Stomach (tissue), 9 donors: Measurements from ENCODE around the gene FMO4. TPM values are rescaled to one million over a fixed set of nuclear protein-coding genes. Genes with fewer than 3 reads are reported as not detected.
"Not testable (repeated sequence)": the region's sequence is repeated elsewhere in the genome, so short reads cannot be mapped to it uniquely, and the experiment has no call there.

Experiments used
- DNase-seq, 2 donors: peaks; one replicate each; pipeline versions ENCODE4 v3.0.0 to v3.0.0-alpha.2; 2013 to 2019
- H3K27ac ChIP-seq, 5 donors: fragments of 200-600 bp in 4 of 5; sonication (generic) in 4 of 5; one replicate each; pipeline ENCODE4 v1.5.1; 2013 to 2019; ENCODE audit warnings: mild to moderate bottlenecking in 1 of 5, moderate library complexity in 1 of 5
- H3K27me3 ChIP-seq, 3 donors: fragments of 200-600 bp; sonication (generic); one replicate each; pipeline ENCODE4 v1.5.1; 2017 to 2019; ENCODE audit warnings: mixed run types in 1 of 3
- H3K36me3 ChIP-seq, 4 donors: fragments of 200-600 bp; sonication (generic); 1 replicate in 3 of 4; 2 replicates in 1 of 4; pipeline ENCODE4 v1.5.1; 2016 to 2019
- H3K4me1 ChIP-seq, 4 donors: fragments of 200-600 bp; sonication (generic); one replicate each; pipeline ENCODE4 v1.5.1; 2016 to 2019
- H3K4me3 ChIP-seq, 4 donors: fragments of 200-600 bp; sonication (generic) in 3 of 4; one replicate each; pipeline ENCODE4 v1.5.1; 2016 to 2019; ENCODE audit warnings: mild to moderate bottlenecking in 1 of 4
- H3K9me3 ChIP-seq, 4 donors: fragments of 200-600 bp; sonication (generic); one replicate each; pipeline ENCODE4 v1.5.1; 2016 to 2019
- CTCF ChIP-seq, 7 experiments: fragments of 450-650 bp in 4 of 7; fragments of 200-600 bp in 3 of 7; sonication (generic) in 3 of 7; IDR thresholded peaks; one replicate each; pipeline ENCODE4 v1.5.1; 2016 to 2019; ENCODE audit warnings: antibody characterized with exemption in 7 of 7, control low read depth in 2 of 7, mild to moderate bottlenecking in 1 of 7
- EP300 ChIP-seq: sonication (generic); formaldehyde crosslinking; IDR thresholded peaks from one replicate; pipeline ENCODE4 v1.6.1; 2017; ENCODE audit warnings: antibody characterized with exemption
- POLR2A ChIP-seq, 4 donors: fragments of 450-650 bp; IDR thresholded peaks; one replicate each; pipeline ENCODE4 v1.6.1; 2016; ENCODE audit warnings: antibody characterized with exemption in 4 of 4, control low read depth in 2 of 4, mild to moderate bottlenecking in 1 of 4, moderate library complexity in 1 of 4
- POLR2AphosphoS5 ChIP-seq, 3 donors: sonication (generic); formaldehyde crosslinking; IDR thresholded peaks; one replicate each; pipeline ENCODE4 v1.6.1; 2016; ENCODE audit warnings: antibody characterized with exemption in 3 of 3
- WGBS, 5 donors: extraction: QIAGEN DNeasy Blood & Tissue Kit in 3 of 5; methylation state at CpG; one replicate each; pipeline versions ENCODE4 v1.1.5 to v1.1.7; 2013 to 2018; 5-methylcytosine and 5-hydroxymethylcytosine counted together
- intact Hi-C: fragments of 100-400 bp; cut with DNase I; formaldehyde crosslinking; loops from one replicate; pipeline ENCODE4 v1.15.1; 2023; ENCODE audit warnings: low total_unique reads
- polyA plus RNA-seq, 3 donors: library from polyadenylated mRNA; stranded (reverse); fragments of 200-250 nt; gene quantifications; one replicate each; pipeline ENCODE4 v1.2.3, GENCODE V29; 2013
- total RNA-seq, 5 donors: library from RNA; depleted of rRNA; stranded (reverse); fragments of >200 nt; gene quantifications; one replicate each; pipeline versions ENCODE4 v1.1.0 to v1.2.3, GENCODE V29; 2014 to 2016
- donor health status: healthy with polysubstance abuse.
- donor health status: Bipolar disorder and iron deficiency.
- donor health status: healthy.

The FMO4 gene
- total and polyA plus RNA-seq, 8 donors: 0.89 to 12.2 (median 3.8) TPM; not detected in 1

DNA sequence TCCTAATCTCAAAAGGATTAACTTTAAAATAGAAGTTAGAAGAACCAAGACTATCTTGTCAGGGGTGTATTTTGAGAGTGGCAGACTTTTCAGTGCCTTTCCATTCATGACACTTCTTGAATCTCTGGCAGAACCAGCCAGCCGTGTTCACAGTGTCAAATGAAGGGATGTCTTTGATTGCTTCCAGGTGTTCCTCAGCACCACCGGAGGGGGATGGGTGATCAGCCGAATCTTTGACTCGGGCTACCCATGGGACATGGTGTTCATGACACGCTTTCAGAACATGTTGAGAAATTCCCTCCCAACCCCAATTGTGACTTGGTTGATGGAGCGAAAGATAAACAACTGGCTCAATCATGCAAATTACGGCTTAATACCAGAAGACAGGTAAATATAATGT lies 33.4 kb upstream of the FMO4 start:
- no peak for TF ChIP-seq POLR2AphosphoS5 (IDR thresholded peaks at IDR 0.05)
- no peak for TF ChIP-seq EP300
- no peak for TF ChIP-seq POLR2A (IDR thresholded peaks at IDR 0.05)
- TF ChIP-seq CTCF (IDR thresholded peaks at IDR 0.05): no peak
- H3K27me3 ChIP-seq: no peaks in the 10 kb centered on the region
- DNase-seq: no peak
- no peak overlapping the region for H3K4me3 ChIP-seq
- H3K36me3 ChIP-seq: no peaks in the 10 kb centered on the region
- intact Hi-C loops: no loop called here
- 83 to 90% (median 87%) methylated on average over 7 of the region's 7 CpGs for WGBS, 5 donors
- H3K27ac ChIP-seq: no peak overlapping the region
- no peaks in the 10 kb centered on the region for H3K9me3 ChIP-seq
- H3K4me1 ChIP-seq: no peaks in the 10 kb centered on the region

DNA sequence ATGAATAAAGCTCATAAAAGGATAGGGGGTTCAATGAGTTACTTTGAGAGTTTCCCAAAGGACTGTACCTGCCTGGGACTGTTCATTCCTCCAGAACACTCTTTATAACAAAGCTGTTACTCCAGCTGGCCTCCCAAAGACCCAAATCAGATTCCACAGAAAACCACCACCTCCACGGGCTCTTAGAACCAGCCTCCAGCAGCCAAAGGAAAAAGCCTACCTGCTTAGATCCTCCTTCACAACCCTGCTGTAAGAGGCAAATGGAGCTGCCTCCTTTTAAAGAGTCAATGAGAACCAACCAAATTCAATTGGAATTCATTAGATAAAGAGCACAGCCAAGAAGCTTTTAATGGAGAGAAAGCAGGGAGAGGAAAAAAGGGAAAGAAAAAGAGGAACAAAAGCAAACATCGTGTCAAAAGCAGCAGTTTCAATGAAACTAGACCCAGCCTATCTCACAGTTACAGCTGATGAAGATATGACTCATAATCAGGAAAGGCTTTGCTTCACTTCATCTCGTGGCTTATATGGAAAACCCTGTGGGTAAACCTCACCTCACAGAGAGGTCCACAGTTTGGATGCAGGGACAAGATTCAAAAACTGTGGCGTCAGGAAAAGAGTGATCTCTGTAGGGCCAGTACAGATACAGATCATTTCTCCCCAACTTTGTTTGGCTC lies 27.8 kb upstream of the FMO4 start:
- 30 to 43% (median 36%) methylated on average over 4 of the region's 4 CpGs for WGBS, 5 donors
- DNase-seq: peak in 1 of 2 donors; percentile 39
- Histone ChIP-seq H3K4me3 (no peak overlapping the region), H3K4me1 (no peaks in the 10 kb centered on the region), H3K9me3 (no peaks in the 10 kb centered on the region), H3K27me3 (no peaks in the 10 kb centered on the region), H3K27ac (no peak overlapping the region), H3K36me3 (no peaks in the 10 kb centered on the region)
- TF ChIP-seq POLR2A (IDR thresholded peaks at IDR 0.05): no peak
- intact Hi-C loops: no loop called here

- H3K4me1 ChIP-seq: no peaks in the 10 kb centered on the region
- H3K27ac ChIP-seq: no peak overlapping the region
- H3K27me3 ChIP-seq: no peaks in the 10 kb centered on the region
- H3K9me3 ChIP-seq: no peaks in the 10 kb centered on the region
- H3K36me3 ChIP-seq: no peaks in the 10 kb centered on the region
- TF ChIP-seq EP300: no peak
- TF ChIP-seq POLR2AphosphoS5 (IDR thresholded peaks at IDR 0.05): no peak
- no peak for TF ChIP-seq POLR2A (IDR thresholded peaks at IDR 0.05)
- TF ChIP-seq CTCF (IDR thresholded peaks at IDR 0.05): no peak
- no peak overlapping the region for H3K4me3 ChIP-seq
- intact Hi-C loops: no loop called here
- no peak for DNase-seq
- 56 to 77% (median 73%) methylated on average over 2 of the region's 2 CpGs for WGBS, 5 donors
These were observed 23.4 kb upstream of the FMO4 start for GRCh38 chr1:171290621-171291020.

- no peak overlapping the region for H3K27ac ChIP-seq
- intact Hi-C loops: no loop called here
- 23 to 51% (median 47%) methylated on average over 1 of the region's 1 CpG for WGBS, 5 donors
These were observed 21.2 kb upstream of the FMO4 start for GRCh38 chr1:171292799-171293198.

DNA sequence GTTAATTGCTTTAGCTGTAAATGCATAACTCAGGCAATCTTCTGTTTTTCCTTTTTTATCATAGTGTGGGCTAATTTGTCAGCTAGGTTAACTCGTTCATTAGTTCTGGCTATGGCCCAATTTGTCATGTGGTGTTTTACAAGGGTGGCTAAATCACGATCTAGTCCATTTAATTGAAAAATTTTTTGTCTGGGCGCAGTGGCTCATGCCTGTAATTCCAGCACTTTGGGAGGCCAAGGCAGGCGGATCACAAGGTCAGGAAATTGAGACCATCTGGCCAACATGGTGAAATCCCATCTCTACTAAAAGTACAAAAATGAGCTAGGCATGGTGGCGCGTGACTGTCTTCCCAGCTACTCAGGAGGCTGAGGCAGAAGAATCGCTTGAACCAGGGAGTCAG lies 18.6 kb upstream of the FMO4 start:
- H3K9me3 ChIP-seq: peaks cover 0 to 12% (median 12%) of the 10 kb centered on the region in 4 donors
- intact Hi-C loops, H3K4me3 ChIP-seq, H3K27ac ChIP-seq, H3K36me3 ChIP-seq, H3K4me1 ChIP-seq, DNase-seq, H3K27me3 ChIP-seq: not testable (repeated sequence)
- WGBS, 5 donors: 75 to 80% (median 77%) methylated on average over 7 of the region's 7 CpGs

More at GRCh38 chr1:171292799-171293198, 21.2 kb upstream of the FMO4 start:
- Histone ChIP-seq H3K36me3 (no peaks in the 10 kb centered on the region), H3K27me3 (no peaks in the 10 kb centered on the region), H3K9me3 (no peaks in the 10 kb centered on the region), H3K4me1 (no peaks in the 10 kb centered on the region), H3K4me3 (no peak overlapping the region)
- no peak for TF ChIP-seq CTCF (IDR thresholded peaks at IDR 0.05)
- no peak for TF ChIP-seq EP300
- no peak for TF ChIP-seq POLR2AphosphoS5 (IDR thresholded peaks at IDR 0.05)
- TF ChIP-seq POLR2A (IDR thresholded peaks at IDR 0.05): no peak
- no peak for DNase-seq
